DMS53 treated with DMSO at 0.1 percent for 48 hours (cell line): Measurements from ENCODE around the gene TSPAN9.

Source experiments
- DNase-seq: peaks from one replicate; lab custom pipeline; 2025; ENCODE audit not compliant: unreplicated experiment; lab: John Stamatoyannopoulos, UW

The TSPAN9 gene

GRCh38 chr12:3076730-3077571 is at the start of gene TSPAN9:
TSS of gene TSPAN9 (plus strand) at chr12:3077379. CDS start at chr12:3201194, 123,815 bp downstream.
- peak; percentile 75 for DNase-seq

GRCh38 chr12:3028108-3028507 is 49.1 kb upstream of the TSPAN9 start:
- DNase-seq: no peak

GRCh38 chr12:3030821-3031429 is 46.3 kb upstream of the TSPAN9 start:
- DNase-seq: no peak

- DNase-seq: no peak
Observed at GRCh38 chr12:3032161-3032560, 45.0 kb upstream of the TSPAN9 start.

- no peak for DNase-seq
Observed at GRCh38 chr12:3032770-3033538, 44.2 kb upstream of the TSPAN9 start.

GRCh38 chr12:3033539-3033867 is 43.7 kb upstream of the TSPAN9 start:
- no peak for DNase-seq

- DNase-seq: peak; percentile 57
Observed at GRCh38 chr12:3034067-3034750, 43.0 kb upstream of the TSPAN9 start.

GRCh38 chr12:3035171-3035570 is 42.0 kb upstream of the TSPAN9 start:
- DNase-seq: no peak

- DNase-seq: no peak
Observed at GRCh38 chr12:3035815-3036702, 41.1 kb upstream of the TSPAN9 start.

GRCh38 chr12:3036901-3037600 is 40.1 kb upstream of the TSPAN9 start:
- no peak for DNase-seq

GRCh38 chr12:3038166-3038565 is 39.0 kb upstream of the TSPAN9 start:
- DNase-seq: no peak

GRCh38 chr12:3038926-3039510 is 38.2 kb upstream of the TSPAN9 start:
- DNase-seq: no peak

GRCh38 chr12:3040026-3040656 is 37.0 kb upstream of the TSPAN9 start:
- no peak for DNase-seq

- DNase-seq: no peak
Observed at GRCh38 chr12:3040663-3041544, 36.3 kb upstream of the TSPAN9 start.

- DNase-seq: peak; percentile 92
Observed at GRCh38 chr12:3041558-3042164, 35.5 kb upstream of the TSPAN9 start.

- DNase-seq: no peak
Observed at GRCh38 chr12:3042394-3042793, 34.8 kb upstream of the TSPAN9 start.

GRCh38 chr12:3042826-3043225 is 34.4 kb upstream of the TSPAN9 start:
- no peak for DNase-seq
